Right cardiac atrium (tissue), 5 donors: ENCODE measurements around the gene CLPX. TPM values are rescaled to one million over a fixed set of nuclear protein-coding genes. Genes with fewer than 3 reads are reported as not detected.

Experiments used
- ATAC-seq, 2 donors: fragments of 200-7000 bp; cut with Tn5 transposase; one replicate each; pipeline versions ENCODE4 v1.8.0 to v1.9.1; 2020; ENCODE audit warnings: moderate library complexity in 2 of 2, mild to moderate bottlenecking in 1 of 2
- DNase-seq, 3 donors: peaks; one replicate each; pipeline ENCODE4 v3.0.0-alpha.2; 2020
- H3K27ac ChIP-seq: one replicate; pipeline ENCODE4 v1.5.1; 2013; ENCODE audit warnings: mild to moderate bottlenecking, low read length, control low read depth, moderate library complexity
- H3K27me3 ChIP-seq: one replicate; pipeline ENCODE4 v1.6.1; 2013; ENCODE audit not compliant: control insufficient read depth, insufficient read depth
- H3K4me1 ChIP-seq: one replicate; pipeline ENCODE4 v1.6.1; 2013; ENCODE audit warnings: low read length; ENCODE audit not compliant: control insufficient read depth, insufficient read depth
- H3K4me3 ChIP-seq: one replicate; pipeline ENCODE4 v1.5.1; 2013; ENCODE audit warnings: low read length, control low read depth
- H3K9me3 ChIP-seq: one replicate; pipeline ENCODE4 v1.6.1; 2013; ENCODE audit warnings: low read length; ENCODE audit not compliant: control insufficient read depth
- WGBS: extraction: QIAGEN DNeasy Blood & Tissue Kit; methylation state at CpG from one replicate; pipeline ENCODE4 v1.1.7; 2013; 5-methylcytosine and 5-hydroxymethylcytosine counted together
- intact Hi-C, 4 donors: fragments of 100-400 bp; cut with DNase I; formaldehyde crosslinking; loops; one replicate each; pipeline versions ENCODE4 v1.11.0 to v1.14.0; 2022 to 2023
- polyA plus RNA-seq: library from polyadenylated mRNA; stranded (reverse); fragments of 200-250 nt; gene quantifications from one replicate; pipeline ENCODE4 v1.2.3, GENCODE V29; 2013
- total RNA-seq, 4 donors: library from RNA; stranded (reverse); fragmentation: NEBNext Ultra II Directional; extraction: Animal tissue kit (Norgen Biotek cat#: 25700); gene quantifications; one replicate each; pipeline ENCODE4 v1.2.1, GENCODE V29; 2021
- donor health status: healthy with polysubstance abuse.
- donor health status: DM: no; HTN: yes; CAD: no.
- donor health status: DM: no; HTN: no; CAD: no.
- donor health status: DM: no; HTN: yes; CAD: no; lungs with severe emphysema.
- donor health status: DM: yes; HTN: yes; CAD: no.

CLPX gene
- total and polyA plus RNA-seq, 5 donors: 15.6 to 51.2 (median 48.6) TPM

DNA sequence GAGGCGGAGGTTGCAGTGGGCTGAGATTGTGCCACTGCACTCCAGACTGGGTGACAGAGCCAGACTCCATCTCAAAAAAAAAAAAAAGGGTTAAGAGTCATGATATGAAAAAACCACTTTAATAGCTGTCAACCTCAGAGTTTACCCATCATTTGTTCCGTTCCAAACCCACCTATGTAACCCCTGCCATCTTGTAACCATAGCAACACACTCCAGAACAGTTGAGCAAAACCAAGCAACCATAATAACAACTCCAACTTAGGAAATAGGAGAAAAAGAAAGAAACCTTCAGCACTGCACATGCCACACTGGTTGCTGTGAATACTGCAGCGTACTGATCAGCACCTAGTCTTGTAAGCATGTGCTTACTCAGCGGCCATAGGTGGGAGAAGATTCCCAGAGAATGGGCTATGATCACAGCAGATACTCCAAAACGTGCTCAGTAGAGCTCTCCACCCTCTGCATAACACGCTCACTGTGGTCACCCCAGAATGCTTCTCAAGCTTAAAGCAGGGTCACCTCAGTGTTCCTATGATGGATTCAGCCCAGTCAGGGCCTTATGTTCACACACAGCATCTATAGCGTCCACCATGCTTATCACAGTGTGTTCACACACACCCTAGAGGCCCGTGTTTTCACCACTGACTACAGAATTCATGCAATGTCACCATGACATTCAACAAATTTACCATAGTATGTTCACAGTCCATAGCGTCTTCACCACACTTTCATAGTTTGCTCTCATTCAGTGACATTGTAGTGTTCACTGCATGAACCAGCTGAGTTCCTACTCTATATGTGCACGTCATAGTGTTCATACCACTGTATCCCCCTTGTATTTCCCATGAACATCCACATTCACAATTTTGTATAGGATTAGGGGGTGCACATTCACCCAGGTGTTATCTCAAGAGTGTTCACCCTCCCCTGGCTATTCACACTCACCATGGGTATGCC, 32.7 kb upstream of the CLPX start:
- Histone ChIP-seq H3K9me3 (no peaks in the 10 kb centered on the region), H3K4me1 (no peaks in the 10 kb centered on the region), H3K27me3 (no peaks in the 10 kb centered on the region), H3K4me3 (no peak overlapping the region), H3K27ac (no peak overlapping the region)
- 85% methylated on average over 10 of the region's 10 CpGs for WGBS
- intact Hi-C loops: no loop called here
- DNase-seq (no peak), ATAC-seq (no peak)

DNA sequence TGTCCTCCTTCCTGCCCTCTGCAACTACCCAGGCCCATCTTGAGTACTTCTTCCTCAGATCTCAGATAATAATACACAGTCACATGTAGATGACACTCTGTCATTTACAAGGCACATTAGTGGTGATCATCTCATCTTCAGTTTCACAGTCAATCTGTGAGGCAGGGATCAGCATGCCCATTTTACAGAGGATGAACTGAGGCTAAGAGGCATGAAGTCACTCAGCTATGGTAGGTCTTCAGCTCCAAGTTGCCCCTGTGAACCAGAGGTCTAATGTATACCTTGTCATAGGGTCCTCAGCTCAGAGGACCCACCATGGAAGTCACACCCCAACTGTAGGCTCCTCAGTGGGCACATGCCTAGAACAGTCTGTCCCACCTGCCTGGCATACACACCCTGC, 30.4 kb upstream of the CLPX start:
- H3K27ac ChIP-seq: no peak overlapping the region
- intact Hi-C loops: no loop called here
- H3K9me3 ChIP-seq: no peaks in the 10 kb centered on the region
- H3K4me3 ChIP-seq: no peak overlapping the region
- ATAC-seq: no peak
- DNase-seq: no peak
- H3K4me1 ChIP-seq: no peaks in the 10 kb centered on the region
- H3K27me3 ChIP-seq: no peaks in the 10 kb centered on the region

DNA sequence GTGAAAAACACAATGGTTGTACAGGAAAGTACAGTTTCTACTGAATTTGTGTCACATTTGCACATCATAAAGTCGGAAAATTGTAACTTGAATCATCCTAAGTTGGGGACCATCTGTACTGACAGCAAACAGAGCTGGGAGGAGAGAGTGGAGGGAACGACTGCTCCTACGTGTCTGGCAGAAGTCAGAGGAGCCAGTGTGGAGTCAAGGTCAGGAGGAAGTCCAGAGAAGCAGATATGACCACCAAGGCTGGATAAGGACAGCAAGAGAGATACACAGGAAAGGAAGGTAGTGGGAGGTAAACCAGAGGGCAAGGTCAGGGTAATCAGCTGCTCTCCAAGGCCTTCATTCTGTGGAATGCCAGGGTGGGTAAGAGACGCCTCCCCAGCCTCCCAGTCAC, 28.9 kb upstream of the CLPX start:
- 70% methylated on average over 4 of the region's 4 CpGs for WGBS
- Histone ChIP-seq H3K4me1 (no peaks in the 10 kb centered on the region), H3K9me3 (no peaks in the 10 kb centered on the region), H3K27me3 (no peaks in the 10 kb centered on the region), H3K4me3 (no peak overlapping the region), H3K27ac (no peak overlapping the region)
- ATAC-seq (no peak), DNase-seq (no peak)
- intact Hi-C loops: no loop called here

DNA sequence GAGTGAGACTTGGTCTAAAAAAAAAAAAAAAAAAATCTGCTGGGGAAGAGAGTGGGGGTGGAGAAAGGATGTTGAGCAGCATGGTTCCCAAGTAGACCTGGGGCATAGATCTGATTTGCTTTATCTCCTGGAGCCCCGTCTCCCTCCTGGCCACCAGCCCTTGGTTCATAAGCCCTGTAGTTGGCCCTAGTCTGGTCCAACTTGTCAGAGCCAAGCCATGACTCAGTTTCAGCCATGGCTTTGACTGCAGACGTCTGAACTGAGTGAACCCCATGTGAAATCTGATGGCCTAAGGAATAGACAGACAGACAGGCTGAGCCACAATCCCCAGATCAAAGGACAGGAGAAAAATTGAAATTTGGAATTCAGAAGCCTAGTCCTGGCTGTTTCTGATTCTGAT, 28.1 kb upstream of the CLPX start:
- intact Hi-C loops: no loop called here

DNA sequence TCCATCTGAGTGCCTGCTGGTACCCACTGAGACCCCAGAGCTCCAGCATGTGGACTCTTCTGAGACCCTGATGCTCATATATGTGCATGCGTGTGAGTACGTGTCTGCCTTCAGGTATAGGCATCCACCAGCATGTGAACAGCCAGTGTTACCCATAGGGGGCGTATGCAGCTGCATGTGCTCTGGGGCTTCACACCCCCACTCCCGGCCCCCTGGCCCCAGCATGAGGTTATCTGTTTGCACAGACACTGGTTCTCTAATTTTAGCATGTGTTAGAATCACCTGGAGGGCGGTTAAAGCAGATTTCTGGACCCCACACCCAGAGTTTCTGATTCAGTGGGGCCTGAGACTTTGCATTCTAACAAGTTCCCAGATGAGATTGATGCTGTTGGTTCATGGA, 27.0 kb upstream of the CLPX start:
- Histone ChIP-seq H3K27ac (no peak overlapping the region), H3K4me1 (no peaks in the 10 kb centered on the region), H3K27me3 (no peaks in the 10 kb centered on the region), H3K9me3 (no peaks in the 10 kb centered on the region), H3K4me3 (no peak overlapping the region)
- WGBS: 68% methylated on average over 5 of the region's 5 CpGs
- no peak for DNase-seq
- peak in 1 of 2 donors; percentile 17 for ATAC-seq
- intact Hi-C loops: no loop called here

More for the DNA sequence above, 28.1 kb upstream of the CLPX start:
- H3K4me1 ChIP-seq: no peaks in the 10 kb centered on the region
- H3K27me3 ChIP-seq: no peaks in the 10 kb centered on the region
- no peak overlapping the region for H3K27ac ChIP-seq
- DNase-seq (peak; percentile 64 to 73 (median 67)), ATAC-seq (peak; percentile 59 to 69)
- no peak overlapping the region for H3K4me3 ChIP-seq
- H3K9me3 ChIP-seq: no peaks in the 10 kb centered on the region
- 58% methylated on average over 2 of the region's 2 CpGs for WGBS

DNA sequence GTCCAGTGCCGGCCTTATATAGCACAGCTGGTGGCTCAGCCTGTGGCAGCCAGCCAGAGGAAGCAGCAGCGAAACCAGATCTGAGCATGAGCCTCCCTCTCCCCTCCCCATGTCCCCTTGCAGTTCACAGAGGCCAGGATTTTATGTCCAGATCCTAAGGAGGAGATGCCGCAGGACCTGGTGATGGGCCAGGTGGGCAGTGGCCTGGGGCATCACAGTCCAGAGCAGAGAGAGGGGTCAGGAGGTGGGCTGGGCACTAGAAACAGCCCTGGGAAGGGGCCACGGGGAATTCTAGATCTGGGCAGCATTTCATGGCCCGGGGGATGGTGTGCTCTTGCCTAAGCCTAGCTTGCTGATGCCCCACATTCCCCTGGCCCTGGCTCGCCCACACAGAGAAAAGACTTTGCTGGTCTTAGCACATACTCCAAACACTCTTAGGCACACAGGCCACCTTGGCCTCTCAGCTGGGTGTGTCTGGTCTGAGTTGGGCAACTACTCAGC, 26.4 kb upstream of the CLPX start:
- Histone ChIP-seq H3K4me1 (no peaks in the 10 kb centered on the region), H3K4me3 (no peak overlapping the region), H3K27me3 (no peaks in the 10 kb centered on the region), H3K9me3 (no peaks in the 10 kb centered on the region), H3K27ac (no peak overlapping the region)
- intact Hi-C loops: no loop called here
- WGBS: 32% methylated on average over 6 of the region's 6 CpGs
- ATAC-seq: peak; percentile 55 to 56
- DNase-seq: peak; percentile 56 to 86 (median 81)

DNA sequence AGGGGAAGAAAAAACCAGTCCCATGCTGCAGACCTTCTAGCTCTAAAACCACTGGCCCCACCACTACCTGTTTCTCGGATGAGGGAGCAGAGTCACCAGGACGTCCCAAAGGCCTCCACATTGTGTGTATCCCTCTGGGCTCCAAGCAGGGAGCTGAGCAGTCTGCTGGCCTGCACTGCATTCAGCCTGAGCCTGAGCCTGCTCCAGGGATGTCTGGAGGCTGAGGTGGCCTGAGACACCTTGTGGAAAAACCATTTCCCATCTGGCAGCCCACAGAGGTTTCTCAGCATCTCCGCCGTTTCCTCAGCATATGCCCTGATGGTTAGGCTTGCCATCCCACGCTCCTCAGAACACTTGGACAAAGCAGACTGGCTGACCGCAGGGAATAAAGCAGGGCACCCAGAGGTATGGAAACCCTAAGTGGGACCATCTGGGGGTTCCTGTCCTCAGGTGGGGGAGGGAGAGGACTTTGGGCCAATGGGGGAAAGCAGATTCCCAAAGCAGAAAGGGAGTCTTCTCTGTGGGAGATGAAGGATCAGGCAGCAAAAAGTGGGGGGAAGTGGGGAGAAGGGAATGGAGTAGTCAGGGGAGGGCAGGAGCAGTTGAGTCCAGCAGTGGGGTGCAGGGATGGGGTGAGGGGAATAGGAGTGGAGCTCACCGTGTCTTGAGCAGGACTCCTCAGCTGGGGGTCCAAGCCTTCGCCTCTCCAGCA, 25.8 kb upstream of the CLPX start, which contains the start of gene CILP:
Gene CILP (minus strand): TSS at position 704 of the 712 bp plus-strand sequence. CDS start 1,718 bp downstream, outside the sequence.
- Histone ChIP-seq H3K9me3 (no peaks in the 10 kb centered on the region), H3K4me3 (no peak within 1 kb of the TSS), H3K4me1 (no peaks in the 10 kb centered on the region), H3K27ac (no peak within 1 kb of the TSS), H3K27me3 (no peaks in the 10 kb centered on the region)
- DNase-seq (no peak), ATAC-seq (no peak)
- intact Hi-C loops: no loop called here
- WGBS: 63% methylated on average over 8 of the region's 8 CpGs

DNA sequence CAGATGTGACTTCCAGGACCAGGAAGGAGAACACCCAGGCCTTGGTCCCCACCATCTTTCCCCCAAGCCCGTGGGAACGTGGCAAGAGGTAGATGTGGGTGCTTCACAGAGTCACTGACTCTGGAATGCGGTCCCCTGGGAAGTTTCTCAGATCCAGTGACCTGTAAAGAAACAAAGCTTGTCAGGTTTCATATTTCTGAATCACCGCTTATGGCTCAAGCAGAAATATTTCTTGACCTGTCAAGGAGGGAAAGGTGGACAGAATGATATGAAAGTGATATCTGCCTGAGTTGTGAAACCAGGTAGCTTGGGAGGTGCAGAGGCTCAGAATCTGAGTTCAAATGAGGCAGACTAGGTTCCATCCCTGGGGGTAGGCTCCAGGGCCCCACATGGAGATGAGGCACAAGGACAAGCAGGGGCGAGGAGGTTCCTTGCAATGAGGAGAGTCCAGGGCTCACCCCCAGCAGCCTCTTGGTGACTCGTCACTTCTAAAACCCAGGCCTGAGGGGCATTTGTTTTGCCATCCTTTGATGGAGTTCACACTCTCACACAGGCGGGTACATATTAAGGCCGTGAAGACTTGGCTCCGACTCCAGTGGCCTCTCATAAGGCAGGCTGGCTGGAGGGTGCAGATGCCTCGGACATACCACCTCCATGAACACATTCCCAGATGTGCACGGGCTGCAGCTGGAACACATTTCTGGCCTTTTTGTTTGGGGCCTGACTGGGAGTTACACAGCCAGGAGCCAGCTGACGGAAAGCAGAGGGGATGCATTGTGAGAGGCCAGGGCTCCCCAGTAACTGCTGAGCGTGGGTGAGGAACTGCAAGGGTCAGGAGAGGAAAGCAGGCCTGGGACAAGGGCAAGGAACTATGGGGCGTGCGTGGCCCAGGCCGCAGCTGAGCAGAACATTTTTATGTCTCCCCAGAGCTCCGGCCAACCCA, 24.8 kb upstream of the CLPX start:
- no peak overlapping the region for H3K27ac ChIP-seq
- H3K27me3 ChIP-seq: no peaks in the 10 kb centered on the region
- 71% methylated on average over 17 of the region's 17 CpGs for WGBS
- ATAC-seq (no peak), DNase-seq (peak in 1 of 3 donors; percentile 56)
- no peaks in the 10 kb centered on the region for H3K4me1 ChIP-seq
- H3K4me3 ChIP-seq: no peak overlapping the region
- intact Hi-C loops: no loop called here
- H3K9me3 ChIP-seq: no peaks in the 10 kb centered on the region

DNA sequence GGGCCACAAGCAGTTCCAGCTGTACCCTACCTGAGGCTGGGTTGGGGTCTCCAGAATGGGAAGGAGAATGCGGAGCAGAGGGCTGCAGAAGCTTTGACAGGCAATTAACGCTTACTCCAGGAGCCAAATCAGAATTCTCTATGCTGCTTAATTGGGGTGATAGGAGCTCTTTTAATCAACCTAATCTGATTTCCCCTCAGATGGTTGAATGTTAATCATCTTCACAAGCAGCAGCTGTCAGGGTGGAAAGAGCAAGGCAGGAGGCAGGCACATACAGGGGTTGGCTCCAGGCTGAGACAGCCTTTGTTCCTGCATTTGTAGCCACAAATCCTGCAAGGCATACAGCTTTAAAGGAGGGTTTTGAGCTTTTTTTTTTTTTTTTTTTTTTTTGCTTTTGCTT, 23.5 kb upstream of the CLPX start:
- Histone ChIP-seq H3K9me3 (no peaks in the 10 kb centered on the region), H3K4me3 (no peak overlapping the region), H3K4me1 (no peaks in the 10 kb centered on the region), H3K27ac (no peak overlapping the region), H3K27me3 (no peaks in the 10 kb centered on the region)
- ATAC-seq (no peak), DNase-seq (no peak)
- intact Hi-C loops: no loop called here
- WGBS: 100% methylated on average over 2 of the region's 2 CpGs

DNA sequence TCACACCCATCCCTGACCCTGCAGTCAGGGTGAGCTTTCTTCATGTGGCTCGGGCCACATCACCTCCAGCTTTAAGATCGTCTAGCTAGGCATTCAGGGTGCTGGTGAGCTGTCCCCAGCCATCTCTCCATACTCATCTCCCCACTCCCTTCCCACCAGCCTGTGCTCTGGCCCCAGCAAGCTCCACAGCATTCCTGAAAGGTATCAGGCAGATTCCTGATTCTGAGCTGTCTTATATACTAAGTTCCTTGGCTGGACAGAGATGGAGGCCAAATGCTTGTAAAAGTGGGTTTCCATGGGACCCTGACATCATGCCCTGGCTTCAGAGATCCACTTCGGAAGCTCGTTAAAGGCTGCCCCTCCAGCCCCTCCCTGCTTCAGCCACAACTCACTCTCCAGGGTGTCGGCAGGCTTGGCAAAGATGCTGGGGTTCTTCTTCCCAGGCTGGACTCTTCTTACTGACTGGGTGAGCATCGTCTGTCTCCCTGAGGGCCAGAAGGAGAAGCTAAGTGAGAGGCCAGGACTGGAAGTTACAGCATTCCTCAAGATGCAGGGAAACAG, 22.2 kb upstream of the CLPX start:
- ATAC-seq (no peak), DNase-seq (no peak)
- intact Hi-C loops: no loop called here
- Histone ChIP-seq H3K4me3 (no peak overlapping the region), H3K27me3 (no peaks in the 10 kb centered on the region), H3K27ac (no peak overlapping the region), H3K9me3 (no peaks in the 10 kb centered on the region), H3K4me1 (no peaks in the 10 kb centered on the region)
- 73% methylated on average over 6 of the region's 6 CpGs for WGBS
